HG02885 (cell line): ENCODE measurements around the gene KCNMB2.

ENCODE experiments used
- ATAC-seq: cut with Tn5 transposase; IDR thresholded peaks from one replicate; pipeline ENCODE4 v1.9.1; 2021; ENCODE audit warnings: mild to moderate bottlenecking; ENCODE audit not compliant: unreplicated experiment, poor library complexity

Gene KCNMB2

DNA sequence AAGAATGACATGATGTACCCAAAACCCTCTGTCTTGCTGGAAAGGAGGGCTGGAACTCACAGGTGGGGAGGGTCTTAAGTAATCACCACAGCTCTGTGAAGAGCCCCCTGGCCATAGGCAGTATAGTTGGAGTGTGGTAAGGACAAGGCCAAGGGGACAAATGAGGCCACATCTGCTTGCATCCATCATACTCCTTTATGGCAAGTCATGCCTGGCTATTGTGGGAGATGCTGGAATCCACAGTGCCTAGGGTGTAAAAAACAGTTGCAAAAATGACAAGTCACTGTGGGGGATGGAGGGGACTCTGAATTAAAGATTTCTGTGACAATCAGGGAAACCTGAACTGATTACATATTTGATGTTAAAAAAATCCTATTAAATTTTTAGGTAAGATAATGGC lies 258.5 kb downstream of the KCNMB2 start:
- ATAC-seq: no peak

DNA sequence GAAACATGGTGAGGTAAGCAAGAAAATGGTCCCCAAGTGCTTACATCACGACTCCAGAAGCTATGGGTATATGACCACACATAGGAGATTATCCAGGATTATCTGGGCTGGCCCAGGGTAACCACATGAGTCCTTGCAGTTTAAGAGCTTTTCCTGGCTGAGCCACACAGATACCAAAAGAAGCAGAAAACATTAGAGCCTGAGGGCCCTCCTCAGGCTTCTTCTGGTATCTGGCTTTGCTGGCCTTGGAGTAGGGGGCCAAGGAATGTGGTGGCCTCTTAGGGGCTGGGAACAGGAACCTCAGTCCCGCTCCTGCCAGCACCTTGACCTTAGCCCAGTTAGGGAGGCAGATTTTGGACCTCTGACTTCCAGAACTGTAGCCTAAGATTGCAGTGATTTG lies 259.1 kb downstream of the KCNMB2 start:
- no peak for ATAC-seq

DNA sequence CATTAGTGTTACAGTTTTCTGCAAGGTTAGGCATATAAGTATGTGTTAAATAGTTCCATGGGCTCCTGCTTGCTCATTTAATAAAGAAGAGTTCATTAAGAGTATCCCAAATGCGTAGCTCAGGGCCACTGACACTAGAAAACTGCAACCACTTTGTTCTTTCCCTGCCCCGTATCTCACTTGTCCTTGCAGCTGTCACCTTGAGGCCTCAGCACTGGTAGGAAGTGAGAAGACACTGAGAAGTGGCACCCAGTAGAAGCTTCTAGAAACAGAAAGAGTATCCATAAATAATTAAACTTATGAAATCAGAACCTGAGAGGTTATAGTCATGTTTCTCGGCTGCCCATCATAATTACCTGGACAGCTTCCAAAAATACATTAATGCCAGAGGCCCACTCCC lies 266.0 kb downstream of the KCNMB2 start:
- no peak for ATAC-seq

- ATAC-seq: no peak
Observed at GRCh38 chr3:178802993-178803693, 266.9 kb downstream of the KCNMB2 start.

GRCh38 chr3:178804606-178805005 lies 268.4 kb downstream of the KCNMB2 start:
- no peak for ATAC-seq

- no peak for ATAC-seq
Observed at GRCh38 chr3:178805741-178806140, 269.5 kb downstream of the KCNMB2 start.

DNA sequence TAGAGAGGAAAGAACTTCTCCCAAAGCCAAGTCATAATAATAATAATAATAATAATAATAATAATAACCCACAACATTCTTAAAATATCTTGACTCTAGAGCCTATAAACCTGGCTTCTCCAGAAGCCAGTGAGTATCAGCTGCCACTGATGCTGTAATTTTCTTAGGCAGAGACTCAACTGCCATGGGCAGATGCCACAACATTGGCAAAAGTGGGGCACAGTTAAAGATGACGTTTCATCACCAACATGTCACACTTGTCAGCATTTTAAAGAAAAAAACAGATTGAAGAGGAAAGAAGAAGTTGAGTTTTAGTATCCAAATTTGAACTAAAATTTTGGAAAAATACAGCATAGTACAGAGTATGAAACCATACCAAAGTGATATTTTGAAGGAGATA lies 270.4 kb downstream of the KCNMB2 start:
- no peak for ATAC-seq

- no peak for ATAC-seq
Observed at GRCh38 chr3:178807694-178808093, 271.5 kb downstream of the KCNMB2 start.

- ATAC-seq: no peak
Observed at GRCh38 chr3:178808748-178809147, 272.5 kb downstream of the KCNMB2 start.

- ATAC-seq: no peak
Observed at GRCh38 chr3:178810181-178810580, 273.9 kb downstream of the KCNMB2 start.

DNA sequence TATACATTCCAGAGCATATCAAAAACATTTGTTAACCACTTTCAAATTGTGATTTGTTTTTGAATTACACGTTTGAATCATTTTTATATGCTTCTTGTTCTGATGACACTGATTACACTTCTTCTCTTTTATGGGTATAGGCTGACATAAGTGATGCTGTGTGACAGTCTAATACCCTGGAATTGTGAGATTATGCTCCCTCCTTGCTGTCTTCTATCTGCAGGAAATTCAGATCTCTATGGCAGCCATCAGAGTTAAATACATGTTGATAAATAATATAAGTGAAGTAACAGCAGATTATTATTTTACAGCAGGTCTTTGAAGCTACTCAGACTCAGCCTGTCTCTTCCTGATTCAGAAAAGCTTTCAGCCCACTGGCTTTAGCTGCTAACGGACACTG lies 286.5 kb downstream of the KCNMB2 start:
- no peak for ATAC-seq

DNA sequence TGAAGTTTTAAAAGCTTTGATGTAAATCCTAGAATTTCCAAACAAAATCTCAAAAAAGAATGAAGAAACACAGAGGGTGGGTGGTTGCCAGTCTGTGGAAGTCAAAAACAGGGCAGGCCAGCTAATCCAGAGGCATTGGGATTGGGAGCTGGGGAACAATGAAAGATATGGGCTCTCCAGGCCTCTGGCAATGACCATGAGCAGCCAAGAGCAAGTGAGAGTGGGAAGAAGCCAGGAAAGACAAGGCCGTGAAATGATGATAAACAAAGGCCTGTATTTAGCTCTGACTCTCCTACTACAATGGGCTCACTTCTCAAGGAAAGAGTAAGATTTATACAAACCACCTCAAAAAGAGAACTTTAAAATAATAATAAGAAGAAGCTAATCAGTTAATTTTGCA lies 286.9 kb downstream of the KCNMB2 start:
- ATAC-seq: no peak

DNA sequence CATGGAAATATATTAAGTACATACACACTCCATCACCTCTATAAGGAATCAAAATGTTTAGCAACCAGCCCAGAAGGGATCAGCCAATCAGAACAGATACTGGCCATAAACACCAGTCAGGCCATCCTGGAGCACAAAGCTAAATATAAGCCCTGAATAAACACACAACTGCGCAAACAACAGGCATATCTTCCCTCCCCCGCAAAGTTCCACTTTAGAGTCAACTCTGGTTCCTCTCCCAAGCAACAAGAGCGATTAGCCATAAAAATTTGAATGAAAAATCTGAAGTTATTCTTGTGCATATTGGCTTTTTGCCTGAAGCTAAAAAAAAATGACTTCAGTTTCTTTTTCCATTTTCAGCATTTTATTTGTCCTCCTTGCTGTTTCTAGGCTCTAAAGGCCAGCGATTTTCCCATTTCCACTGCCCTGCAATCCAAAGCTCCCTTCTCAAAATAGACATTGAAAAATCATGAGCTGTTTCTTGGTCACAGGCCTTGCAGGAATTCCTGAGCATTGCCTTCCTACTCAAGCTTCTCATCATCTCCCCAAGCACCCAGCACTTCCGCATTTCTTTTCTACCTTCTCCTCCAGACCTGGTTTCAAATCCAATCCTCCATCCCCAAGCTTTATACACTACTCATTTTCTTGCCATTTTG lies 287.5 kb downstream of the KCNMB2 start:
- ATAC-seq: no peak

GRCh38 chr3:178826435-178827123 lies 290.3 kb downstream of the KCNMB2 start:
- no peak for ATAC-seq

- no peak for ATAC-seq
Observed at GRCh38 chr3:178827285-178827856, 291.1 kb downstream of the KCNMB2 start.

DNA sequence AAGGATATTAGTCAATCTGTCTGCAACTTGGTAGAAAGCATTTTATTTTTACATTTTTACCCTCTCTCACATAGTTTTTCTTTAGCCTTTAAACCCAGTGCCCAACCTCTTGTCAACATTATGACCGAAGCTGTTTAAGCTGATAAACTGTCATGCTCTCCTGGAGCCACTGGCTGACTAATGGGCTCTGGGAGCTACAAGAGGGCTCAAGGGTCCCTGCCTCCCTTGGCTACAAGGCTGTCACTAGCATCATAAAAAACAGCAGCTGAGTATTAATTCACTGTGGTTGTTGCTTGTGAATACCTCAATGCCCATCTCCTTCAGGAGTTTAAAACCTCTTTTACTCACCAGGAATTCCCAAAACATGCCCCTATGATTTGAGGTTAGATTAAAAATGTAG lies 297.5 kb downstream of the KCNMB2 start:
- no peak for ATAC-seq

DNA sequence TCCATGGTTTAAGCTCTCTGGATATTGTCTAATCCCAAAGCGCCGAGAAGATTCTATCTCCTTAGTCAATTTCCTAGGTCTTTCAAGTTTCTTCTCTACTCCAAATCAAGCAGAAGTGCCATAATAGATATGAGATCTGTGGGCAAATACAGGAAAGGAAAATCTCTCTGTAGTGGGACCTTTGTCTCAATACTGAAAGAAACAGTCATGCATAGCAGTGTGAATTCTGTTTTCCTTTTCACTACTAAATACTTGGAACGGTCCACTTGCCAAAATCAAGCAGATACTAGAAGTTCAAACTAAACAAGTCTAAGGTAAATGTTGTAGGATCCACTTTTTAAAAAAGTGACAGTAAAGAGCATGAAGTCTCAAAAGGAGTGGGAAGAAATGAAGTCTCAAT lies 298.8 kb downstream of the KCNMB2 start:
- no peak for ATAC-seq

- no peak for ATAC-seq
Observed at GRCh38 chr3:178837512-178837911, 301.3 kb downstream of the KCNMB2 start.

GRCh38 chr3:178840586-178840985 lies 304.4 kb downstream of the KCNMB2 start:
- ATAC-seq: no peak

DNA sequence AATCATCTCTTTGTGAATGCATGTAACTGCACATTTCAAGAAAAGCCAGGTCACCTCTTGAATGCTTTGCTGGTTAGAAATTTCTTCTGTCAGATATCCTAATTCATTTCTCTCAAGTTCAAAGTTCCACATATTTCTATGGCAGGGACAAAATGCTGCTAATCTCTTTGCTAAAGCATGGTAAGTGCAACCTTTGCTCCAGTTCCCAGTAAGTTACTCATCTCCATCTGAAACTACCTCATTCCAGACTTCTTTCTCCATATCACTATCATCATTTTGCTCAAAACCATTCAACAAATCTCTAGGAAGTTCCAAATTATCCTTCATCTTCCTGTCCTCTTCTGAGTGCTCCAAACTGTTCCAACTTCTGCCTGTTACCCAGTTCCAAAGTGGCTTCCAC lies 304.8 kb downstream of the KCNMB2 start:
- no peak for ATAC-seq

DNA sequence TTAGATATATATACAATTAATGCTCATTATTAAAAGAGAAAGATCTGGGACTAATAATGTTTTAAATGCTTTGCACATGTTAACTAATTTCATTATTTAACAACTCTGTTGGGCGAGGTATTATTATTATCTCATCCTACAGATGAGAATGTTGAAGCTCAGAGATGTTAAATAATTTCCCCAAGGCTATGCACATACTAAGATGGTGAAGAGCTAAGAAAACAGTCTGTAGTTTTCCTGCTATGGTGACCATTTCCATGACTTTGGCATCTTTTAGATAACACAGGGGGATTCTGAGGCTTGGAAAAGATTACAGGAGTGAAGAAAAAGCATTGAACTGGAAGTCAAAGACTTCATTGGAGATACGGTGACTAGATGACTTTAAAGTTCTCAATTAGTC lies 308.7 kb downstream of the KCNMB2 start:
- ATAC-seq: no peak
